GM10248 (cell line): ENCODE data around the gene GPX4.
"Not testable (repeated sequence)": the region's sequence is repeated elsewhere in the genome, so short reads cannot be mapped to it uniquely, and the experiment has no call there.

ENCODE experiments used
- CTCF ChIA-PET: fragments of 300-600 bp; sonication (Branson Sonifier 250); formaldehyde crosslinking; extraction: SDS; loops from one replicate; lab custom pipeline; 2021; ENCODE audit warnings: antibody characterized with exemption; lab: Yijun Ruan, JAX
- POLR2A ChIA-PET: fragments of 350-650 bp; sonication (Branson Sonifier 250); formaldehyde crosslinking; extraction: SDS; loops from one replicate; lab custom pipeline; 2020; ENCODE audit warnings: antibody characterized with exemption; lab: Yijun Ruan, JAX
- DNase-seq: peaks from one replicate; pipeline ENCODE4 v3.0.0; 2012; ENCODE audit errors: extremely low spot score
- TF ChIP-seq, protein P1 (sequence below): IDR thresholded peaks from 2 replicates; pipeline ENCODE4 v1.5.1; 2012; ENCODE audit warnings: mild to moderate bottlenecking, low read depth; ENCODE audit errors: extremely low read depth, missing control alignments, control extremely low read depth

GPX4 gene

DNA sequence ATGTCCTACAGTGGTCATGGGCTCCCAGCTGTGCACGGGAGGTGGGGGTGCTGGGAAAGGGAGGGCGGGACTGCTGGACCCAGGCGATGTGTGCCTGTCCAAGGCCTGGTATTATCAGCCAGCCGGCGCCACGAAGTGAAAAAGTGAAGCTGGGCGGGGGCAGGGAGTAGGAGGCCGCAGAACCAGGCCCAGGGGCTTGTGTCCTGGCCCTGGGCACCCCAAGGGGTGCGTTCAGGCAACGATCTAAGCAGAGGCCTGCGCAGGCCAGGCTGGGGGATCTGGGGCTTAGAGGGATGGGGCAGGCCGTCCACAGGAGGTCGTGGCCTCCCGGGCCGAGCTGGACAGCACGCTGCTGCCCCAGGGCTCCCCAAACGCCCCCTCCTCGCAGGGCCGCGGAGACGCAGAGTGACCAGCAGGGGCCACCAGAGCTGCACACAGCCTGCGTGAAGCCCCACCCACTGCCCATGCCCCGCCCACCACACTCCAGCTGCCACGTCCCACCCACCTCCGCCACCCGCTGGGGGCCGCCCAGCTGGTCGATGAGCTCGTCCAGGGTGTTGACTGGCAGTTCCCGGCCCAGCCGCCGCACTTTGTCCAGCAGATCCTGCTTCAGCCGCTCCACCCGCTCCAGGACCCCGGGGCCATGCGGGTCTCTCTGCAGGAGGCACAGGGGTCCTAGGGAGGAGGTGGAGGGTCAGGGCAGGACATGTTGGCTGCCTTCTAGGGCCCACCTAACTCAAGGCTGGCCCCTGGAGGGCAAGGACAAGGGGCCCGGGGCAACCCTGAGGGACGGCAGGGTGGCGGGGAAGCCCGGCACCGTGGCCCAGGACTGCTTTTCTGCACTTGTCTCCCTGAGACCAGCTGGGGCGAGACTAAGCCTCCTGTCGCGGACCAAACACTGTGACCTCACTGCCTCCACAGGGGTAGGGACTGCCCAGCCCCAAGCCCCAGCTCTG lies 9.5 kb downstream of the GPX4 start:
- ChIA-PET CTCF (interaction anchor here (0.7 to 4.0 kb wide), 41 partner anchors 10 to 339 kb away, joined by 3 to 45 read pairs (median 5); partner anchors contain the start of genes ABCA7, ARHGAP45, ATP5F1D and CBARP), POLR2A (no interaction called here)
- peak; percentile 97 for DNase-seq
- TF ChIP-seq, protein P1, sequence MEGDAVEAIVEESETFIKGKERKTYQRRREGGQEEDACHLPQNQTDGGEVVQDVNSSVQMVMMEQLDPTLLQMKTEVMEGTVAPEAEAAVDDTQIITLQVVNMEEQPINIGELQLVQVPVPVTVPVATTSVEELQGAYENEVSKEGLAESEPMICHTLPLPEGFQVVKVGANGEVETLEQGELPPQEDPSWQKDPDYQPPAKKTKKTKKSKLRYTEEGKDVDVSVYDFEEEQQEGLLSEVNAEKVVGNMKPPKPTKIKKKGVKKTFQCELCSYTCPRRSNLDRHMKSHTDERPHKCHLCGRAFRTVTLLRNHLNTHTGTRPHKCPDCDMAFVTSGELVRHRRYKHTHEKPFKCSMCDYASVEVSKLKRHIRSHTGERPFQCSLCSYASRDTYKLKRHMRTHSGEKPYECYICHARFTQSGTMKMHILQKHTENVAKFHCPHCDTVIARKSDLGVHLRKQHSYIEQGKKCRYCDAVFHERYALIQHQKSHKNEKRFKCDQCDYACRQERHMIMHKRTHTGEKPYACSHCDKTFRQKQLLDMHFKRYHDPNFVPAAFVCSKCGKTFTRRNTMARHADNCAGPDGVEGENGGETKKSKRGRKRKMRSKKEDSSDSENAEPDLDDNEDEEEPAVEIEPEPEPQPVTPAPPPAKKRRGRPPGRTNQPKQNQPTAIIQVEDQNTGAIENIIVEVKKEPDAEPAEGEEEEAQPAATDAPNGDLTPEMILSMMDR = peak; percentile 85

DNA sequence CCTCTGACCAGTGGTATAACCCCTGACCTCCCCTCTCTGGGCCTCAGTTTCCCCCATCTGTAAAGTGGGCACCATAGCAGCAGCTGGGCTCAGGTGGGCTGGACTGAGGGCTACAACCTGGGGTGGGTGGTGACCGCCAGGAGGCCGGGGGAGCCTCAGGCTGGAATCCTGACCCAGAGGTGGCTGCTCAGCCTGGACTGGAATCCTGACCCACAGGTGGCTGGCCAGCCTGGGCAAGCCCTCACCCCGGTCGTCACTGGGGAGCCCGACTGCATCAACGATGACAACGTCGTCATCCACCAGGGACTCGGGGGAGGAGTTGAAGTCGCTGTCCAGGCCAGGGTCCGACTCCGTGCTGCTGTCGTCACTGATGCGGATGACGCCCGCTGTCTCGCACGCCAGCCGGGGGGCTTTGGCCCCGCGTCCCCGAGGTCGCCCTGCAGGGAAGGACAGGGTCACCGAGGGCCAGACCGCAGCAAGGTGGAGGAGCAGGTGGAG lies 10.2 kb downstream of the GPX4 start:
- CTCF ChIA-PET = interaction anchor here (0.7 to 4.0 kb wide), 37 partner anchors 10 to 226 kb away, joined by 3 to 45 read pairs (median 5); partner anchors contain the start of genes ABCA7, ARHGAP45, ATP5F1D and CBARP
- no peak for DNase-seq
- POLR2A ChIA-PET = interaction anchor here (1.1 kb wide), 1 partner anchor 17 kb away, joined by 3 read pairs; no protein-coding TSS in a partner anchor
- TF ChIP-seq, protein P1 = no peak

DNA sequence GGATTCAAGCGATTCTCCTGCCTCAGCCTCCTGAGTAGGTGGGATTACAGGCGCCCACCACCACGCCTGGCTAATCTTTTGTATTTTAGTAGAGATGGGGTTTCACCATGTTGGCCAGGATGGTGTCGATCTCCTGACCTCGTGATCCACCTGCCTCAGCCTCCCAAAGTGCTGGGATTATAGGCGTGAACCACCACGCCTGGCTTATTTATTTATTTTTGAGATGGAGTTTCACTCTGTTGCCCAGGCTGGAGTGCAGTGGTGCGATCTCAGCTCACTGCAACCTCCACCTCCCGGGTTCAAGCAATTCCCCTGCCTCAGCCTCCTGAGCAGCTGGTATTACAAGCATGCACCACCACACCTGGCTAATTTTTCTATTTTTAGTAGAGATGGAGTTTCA lies 10.9 kb downstream of the GPX4 start:
- ChIA-PET CTCF (interaction anchor here (1.7 to 2.5 kb wide), 3 partner anchors 9 to 104 kb away, joined by 5 to 45 read pairs (median 9); no protein-coding TSS in a partner anchor), POLR2A (interaction anchor here (1.1 kb wide), 1 partner anchor 16 kb away, joined by 3 read pairs; no protein-coding TSS in a partner anchor)
- not testable (repeated sequence) for DNase-seq

GRCh38 chr19:1115646-1116420 lies 12.0 kb downstream of the GPX4 start:
- ChIA-PET CTCF (interaction anchor here (0.6 to 1.7 kb wide), 2 partner anchors 14 to 15 kb away, joined by 3 to 9 read pairs; no protein-coding TSS in a partner anchor), POLR2A (no interaction called here)
- TF ChIP-seq, protein P1 = no peak
- no peak for DNase-seq

DNA sequence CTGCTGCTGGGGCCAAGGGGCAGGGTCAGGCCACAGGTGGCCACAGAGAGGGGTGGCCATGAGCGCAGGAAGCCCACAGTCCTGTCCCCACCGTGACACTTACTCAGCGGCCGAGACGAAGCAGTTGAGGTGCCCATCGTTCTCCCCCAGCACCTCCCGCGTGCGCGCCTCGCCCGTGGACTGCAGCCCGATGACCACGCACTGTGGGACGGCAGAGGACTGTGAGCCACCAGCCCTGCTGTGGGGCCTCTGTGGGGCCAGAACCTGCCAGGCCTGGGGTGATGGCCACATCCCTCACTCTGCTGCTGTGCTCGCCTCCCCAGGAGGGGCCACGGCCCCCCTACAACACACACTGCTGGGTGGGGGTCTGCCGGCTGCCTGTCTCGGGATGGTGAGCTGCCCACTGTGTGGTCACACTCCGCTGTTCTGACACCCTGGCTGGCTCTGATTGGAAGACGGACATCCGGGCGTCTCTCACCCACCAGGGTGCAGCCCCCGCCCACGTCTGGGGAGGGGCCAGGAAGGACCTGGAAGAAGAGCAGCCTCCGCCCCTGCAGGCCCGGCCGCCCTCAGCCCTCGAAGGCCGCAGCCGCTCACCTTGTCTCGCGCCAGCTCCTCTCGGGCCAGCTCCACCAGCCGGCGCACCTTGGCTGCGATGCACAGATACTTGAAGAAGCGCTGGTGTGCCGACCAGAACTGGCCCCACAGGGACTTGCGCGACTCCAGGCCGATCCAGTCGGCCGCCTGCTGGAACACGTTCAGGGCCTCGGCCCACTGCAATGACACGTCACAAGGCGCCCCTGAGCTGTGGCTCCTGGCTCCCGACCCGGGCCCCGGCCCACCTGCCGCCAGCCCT lies 13.2 kb downstream of the GPX4 start:
- POLR2A ChIA-PET = no interaction called here
- TF ChIP-seq, protein P1 = no peak
- no peak for DNase-seq
- CTCF ChIA-PET = interaction anchor here (0.6 to 1.4 kb wide), 2 partner anchors 14 kb away, joined by 3 read pairs; no protein-coding TSS in a partner anchor

GRCh38 chr19:1117654-1118053 lies 13.9 kb downstream of the GPX4 start:
- ChIA-PET CTCF (interaction anchor here (1.4 kb wide), 1 partner anchor 13 kb away, joined by 3 read pairs; no protein-coding TSS in a partner anchor), POLR2A (interaction anchor here (0.7 kb wide), 1 partner anchor 28 kb away, joined by 3 read pairs; no protein-coding TSS in a partner anchor)
- no peak for DNase-seq
- TF ChIP-seq, protein P1 = no peak
